GM19240 (cell line): Measurements from ENCODE around the gene AFTPH.

Source experiments
- DNase-seq: peaks from one replicate; pipeline ENCODE4 v3.0.0; 2011; ENCODE audit warnings: low spot score; ENCODE audit not compliant: insufficient read length

The AFTPH gene

DNA sequence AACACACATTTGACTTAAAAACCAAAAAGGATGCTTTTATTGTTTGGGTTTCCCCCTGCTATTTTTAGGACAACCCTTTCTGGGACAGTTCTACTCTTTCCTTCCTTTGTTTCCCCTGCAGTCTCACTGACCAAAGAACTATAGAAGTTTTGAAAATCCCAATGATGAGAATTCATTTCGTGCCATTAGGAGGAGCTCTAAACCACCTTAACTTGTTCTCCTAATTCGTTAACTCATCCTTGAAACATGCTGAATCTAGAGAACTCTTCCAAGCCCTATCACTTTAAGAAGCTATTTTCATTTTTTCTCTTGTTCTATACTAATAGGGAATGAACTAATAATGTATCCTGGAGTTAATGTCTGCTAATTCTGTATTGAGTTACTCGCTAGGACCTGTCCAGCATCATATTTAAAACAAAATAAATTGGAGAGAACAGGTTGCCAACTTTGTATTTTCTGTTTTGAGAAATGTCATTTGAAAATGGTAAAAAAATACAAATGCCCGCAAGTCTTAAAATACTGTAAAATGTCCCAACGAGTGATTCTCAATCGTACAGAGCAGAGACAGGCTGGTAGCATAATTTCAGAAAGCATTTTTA is 62.9 kb downstream of the AFTPH start:
- DNase-seq: no peak

GRCh38 chr2:64587561-64587960 is 63.4 kb downstream of the AFTPH start:
- no peak for DNase-seq

DNA sequence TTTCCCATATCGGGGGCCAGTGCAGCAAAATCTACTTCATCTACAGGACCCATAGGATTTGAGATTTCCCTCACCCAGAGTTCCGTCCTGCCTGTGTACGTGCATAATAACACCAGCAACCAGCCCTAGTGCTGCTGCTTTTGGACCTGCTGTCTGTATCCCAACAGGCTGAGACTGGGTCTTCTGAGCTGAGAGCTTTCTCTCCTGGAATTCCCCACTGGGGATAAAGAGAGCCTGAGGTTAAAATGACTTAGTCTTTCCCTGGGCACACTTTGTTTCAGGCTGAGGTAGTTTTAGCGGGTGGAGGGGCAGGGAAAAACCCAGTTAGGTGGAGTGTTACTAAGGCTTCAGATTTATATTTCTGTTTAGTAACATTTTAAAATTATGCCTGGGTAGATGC is 67.1 kb downstream of the AFTPH start:
- no peak for DNase-seq

GRCh38 chr2:64593035-64593655 is 69.0 kb downstream of the AFTPH start:
- DNase-seq: no peak

DNA sequence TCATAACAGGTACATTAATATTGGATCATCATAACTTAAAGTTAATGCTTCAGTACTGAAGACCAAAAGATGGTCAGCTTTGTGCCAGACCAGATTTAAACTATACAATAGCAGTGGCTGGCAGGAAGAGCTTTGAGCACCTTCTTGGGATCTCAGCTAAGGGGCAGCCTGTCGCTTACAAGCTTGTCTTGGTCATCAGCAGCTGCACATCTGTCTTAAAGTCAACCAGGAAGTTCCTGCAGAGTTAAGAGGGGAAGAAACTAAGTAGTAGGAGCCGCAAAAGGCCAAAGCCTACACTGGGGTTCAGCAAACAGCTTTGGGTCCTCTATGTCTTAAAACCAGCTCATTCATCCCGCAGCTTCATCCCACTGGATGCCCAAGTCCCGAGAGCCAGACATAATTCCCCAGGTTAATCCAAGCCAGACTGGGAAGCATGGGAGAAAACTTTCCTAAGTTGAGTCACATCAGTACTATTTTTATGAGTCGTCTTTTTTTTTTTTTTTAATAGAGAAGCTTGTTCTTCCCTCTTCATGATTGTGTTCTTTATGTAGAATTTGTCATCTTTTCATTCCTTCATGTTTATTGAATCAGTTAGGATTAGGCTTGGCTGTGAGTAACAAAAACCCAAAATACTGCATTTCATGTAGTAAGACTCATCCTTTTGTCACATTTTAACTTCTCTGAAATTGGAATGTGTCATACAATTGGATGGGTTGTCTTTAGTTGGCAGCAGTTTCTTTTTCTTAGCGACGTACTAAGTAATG is 70.3 kb downstream of the AFTPH start:
- DNase-seq: no peak

- DNase-seq: no peak
Measured at GRCh38 chr2:64595397-64596176, 71.5 kb downstream of the AFTPH start.

DNA sequence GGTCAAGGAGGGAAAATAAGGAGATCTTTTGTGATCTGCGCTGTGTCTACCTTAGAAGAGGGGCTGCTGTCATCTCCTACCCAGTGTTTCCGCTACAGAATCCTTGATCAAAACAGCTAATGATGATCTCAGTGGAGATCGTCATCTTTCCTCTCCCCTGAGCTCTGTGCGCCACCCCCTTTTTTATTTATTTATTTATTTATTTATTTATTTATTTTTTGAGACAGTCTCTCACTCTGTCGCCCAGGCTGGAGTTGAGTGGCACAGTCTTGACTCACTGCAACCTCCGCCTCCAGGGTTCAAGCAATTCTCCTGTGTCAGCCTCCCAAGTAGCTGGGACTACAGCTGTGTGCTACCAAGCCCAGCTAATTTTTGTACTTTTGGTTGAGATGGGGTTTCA is 74.1 kb downstream of the AFTPH start:
- DNase-seq: no peak

- DNase-seq: no peak
Measured at GRCh38 chr2:64599469-64599868, 75.3 kb downstream of the AFTPH start.

- no peak for DNase-seq
Measured at GRCh38 chr2:64601034-64601754, 77.1 kb downstream of the AFTPH start.

DNA sequence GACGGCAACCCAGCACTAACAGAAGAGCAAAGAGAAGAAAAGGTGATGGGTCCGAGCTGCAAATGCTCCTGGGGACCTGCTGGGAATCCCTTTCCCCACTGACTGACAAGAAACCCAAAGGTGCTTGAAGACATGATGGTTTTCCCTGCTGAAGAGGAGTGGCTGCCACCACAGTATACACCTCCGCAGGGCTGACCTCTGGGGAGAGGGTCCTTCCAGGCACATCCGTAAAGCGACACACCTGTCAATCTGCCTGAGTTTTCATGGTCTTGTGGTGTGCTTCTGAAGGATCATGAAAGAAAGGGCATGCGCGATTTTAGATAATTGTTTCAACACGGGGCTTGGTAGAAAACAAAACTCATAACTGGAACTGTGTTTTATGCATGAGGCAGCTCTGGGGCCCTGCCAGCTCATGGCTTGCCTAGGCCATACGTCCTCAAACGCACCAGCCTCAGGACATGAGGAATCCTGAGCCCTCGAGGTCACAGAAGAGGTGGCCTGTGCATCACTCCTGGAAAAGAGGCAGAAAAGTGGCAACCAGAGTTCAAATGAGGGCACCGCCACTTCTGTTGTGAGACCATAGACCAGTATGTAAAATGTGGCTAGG is 77.8 kb downstream of the AFTPH start:
- DNase-seq: no peak

DNA sequence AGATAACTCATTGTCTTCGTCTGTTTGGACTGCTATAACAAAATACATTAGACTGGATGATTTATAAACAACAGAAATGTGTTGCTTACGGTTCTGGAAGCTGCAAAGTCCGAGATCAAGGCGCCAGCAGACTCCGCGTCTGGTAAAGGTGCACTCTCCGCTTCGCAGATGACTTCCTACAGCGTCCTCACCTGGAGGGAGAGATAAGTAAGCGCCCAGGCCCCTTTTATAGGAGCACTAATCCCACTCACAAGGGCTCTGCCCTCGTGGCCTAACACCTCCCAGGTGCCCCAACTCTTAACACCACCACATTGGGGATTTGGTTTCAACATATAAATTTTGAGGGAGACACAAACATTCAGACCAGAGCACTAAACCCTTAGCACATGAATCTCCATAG is 78.3 kb downstream of the AFTPH start:
- DNase-seq: no peak

- DNase-seq: no peak
Measured at GRCh38 chr2:64604155-64604554, 80.0 kb downstream of the AFTPH start.

DNA sequence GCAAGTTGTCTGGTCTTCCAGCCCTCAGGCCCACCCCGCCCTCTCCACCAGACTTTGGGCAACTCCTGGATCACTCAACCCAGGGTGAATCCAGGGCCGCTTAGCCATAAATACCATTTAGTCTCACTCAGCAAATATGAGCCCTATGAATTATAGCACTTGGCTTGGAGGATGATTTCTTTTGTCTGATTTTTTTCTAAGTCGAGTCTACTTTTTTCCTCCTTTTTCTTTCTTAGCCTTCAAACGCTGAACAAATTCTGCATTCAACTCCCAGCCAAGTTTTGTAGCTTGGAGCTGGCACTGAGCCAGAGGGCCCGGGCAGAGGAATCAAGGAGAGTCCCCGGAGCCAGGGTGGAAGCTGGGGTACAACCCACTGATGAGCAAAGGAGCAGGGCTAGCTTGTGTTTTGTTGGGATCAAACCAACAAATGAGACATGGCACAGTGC is 80.9 kb downstream of the AFTPH start:
- no peak for DNase-seq

GRCh38 chr2:64605991-64606478 is 81.9 kb downstream of the AFTPH start:
- DNase-seq: no peak

DNA sequence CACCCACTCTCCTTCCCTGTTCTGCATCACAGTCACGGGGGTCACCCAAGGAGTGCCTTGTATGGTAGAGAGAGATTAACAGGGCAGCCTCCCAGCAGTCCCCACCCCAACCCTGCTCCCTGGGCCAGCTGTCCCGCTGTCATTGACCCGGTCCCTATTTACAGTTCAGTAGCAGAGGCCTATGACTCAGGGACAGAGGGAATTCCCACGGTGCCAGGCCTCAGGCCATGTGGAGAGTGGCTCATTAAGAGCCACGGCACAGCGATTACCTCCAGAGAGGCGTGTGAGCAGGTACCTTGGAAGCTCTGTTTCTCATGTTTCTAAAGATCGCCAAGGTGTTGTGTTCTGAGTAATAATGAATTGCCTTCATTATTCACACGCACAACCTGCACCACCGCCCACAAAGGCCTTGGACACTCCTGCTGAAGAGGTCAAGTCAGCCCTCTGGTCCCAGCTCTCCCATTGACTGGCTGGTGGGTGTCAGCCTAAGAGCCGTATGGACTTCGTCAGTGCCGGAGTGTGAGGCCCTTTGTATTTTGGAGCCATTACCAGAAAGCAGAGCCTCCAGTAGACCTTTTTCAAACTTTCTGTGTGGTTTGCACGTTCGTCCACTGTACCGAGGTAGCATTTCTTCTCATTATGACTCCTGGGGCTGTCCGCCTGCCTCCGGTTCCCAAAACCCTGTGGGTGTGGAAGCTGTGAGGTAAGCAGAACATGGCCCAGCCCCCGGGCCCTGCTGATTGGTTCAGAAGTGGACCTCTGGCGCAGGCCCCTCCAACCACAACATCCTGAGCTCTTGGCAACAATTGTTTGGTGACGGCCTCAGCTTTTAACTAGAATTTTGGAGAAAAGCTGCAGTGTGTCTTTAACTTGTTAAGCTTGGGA is 82.6 kb downstream of the AFTPH start:
- peak; percentile 96 for DNase-seq

DNA sequence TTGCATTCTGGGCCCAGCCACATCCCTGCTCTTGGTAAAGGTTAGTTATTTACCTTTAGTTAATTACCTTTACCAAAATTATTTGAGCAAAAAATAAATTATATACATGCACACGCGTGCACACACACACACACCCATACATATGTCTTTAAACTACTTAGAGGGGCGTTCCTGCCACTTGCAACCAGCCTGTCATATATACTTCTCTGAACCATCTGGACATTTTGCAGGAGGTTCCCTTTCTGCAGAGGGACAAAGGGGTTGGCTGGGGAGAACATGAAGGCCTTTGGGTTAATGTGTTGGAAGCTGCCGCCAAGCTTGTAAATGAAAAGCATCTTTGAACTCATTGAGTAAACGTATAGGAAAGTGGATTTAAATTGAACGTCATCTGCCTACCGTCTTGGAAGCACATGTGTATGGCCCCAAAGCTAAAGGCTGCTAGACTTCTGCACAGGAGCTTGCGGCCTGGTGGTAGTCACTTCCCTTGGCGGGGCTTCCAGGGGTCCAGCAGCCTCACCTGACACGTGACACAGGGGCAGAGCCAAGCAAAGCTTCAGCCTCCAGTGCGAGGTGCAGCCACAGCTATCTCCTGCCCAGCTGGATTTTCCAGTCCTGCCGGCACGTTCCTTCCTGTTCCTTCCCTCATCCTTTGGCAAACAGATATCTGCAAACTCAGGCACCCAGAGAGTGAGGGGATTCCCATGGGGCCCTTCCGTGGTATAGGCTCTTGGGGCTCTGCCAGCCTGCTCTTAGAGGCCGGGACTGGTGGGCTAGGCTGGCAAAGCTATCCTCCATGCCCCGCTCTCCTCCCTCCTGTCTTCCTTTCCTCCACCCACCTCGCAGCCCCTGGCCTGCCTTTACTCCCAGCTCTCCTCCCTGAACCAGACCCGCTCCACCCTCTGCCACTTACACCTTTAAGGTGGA is 83.5 kb downstream of the AFTPH start:
- no peak for DNase-seq

DNA sequence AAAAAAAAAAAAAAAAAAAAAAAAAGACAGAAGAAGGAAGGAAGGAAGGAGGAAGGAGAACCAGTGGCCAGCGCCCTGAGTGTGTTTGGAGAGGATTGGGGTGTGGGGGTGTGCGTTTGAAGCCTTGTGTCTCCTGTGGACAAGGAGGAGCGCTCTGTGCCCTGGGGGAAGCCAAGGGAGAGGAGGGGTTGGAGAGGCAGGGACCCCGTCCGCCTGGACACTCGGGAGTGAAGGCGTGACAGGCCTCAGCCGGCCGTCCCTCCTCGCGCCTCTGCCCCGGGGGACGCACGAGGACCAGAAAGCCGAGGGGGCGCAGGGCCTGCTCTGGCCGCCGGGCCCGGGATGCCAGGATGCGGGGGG is 84.7 kb downstream of the AFTPH start:
- DNase-seq: no peak

GRCh38 chr2:64609227-64609941 is 85.3 kb downstream of the AFTPH start:
- peak; percentile 61 for DNase-seq
